ENCODE results near the gene KLF7. TPM values are rescaled to one million over a fixed set of nuclear protein-coding genes. Genes with fewer than 3 reads are reported as not detected.

KLF7 gene
- total and polyA plus RNA-seq, 9 of the 15 experiments (the other 6 are each of a cell fraction or from before 2014, with no cell fraction given), result 0.04 to 0.54 (median 0.07) TPM

- no TSS peak for BruUV-seq (replicated peaks)
- in situ Hi-C loops (cut with MboI) (no loop called here), intact Hi-C loops (cut with micrococcal nuclease) (loop anchor here (2.0 kb wide), 1 partner anchor 331 kb away; no protein-coding TSS in a partner anchor)
- Histone ChIP-seq H4K20me1 (replicated peaks; ENCODE audit: control insufficient read depth, insufficient read depth, low read length) (no peaks in the 10 kb centered on the region), H3K36me3 (ENCODE audit: control insufficient read depth, insufficient read depth, low read length) (no peaks in the 10 kb centered on the region), H3K4me2 (ENCODE audit: insufficient read depth, low read length) (no peak overlapping the region), H3K27me3 (ENCODE audit: control insufficient read depth in 2 of 2, insufficient read depth in 2 of 2, low read length in 2 of 2) (peaks cover 0 to 3% of the 10 kb centered on the region in 2 experiments; a peak in 2 of 5 replicates), H3K9me1 (ENCODE audit: control insufficient read depth, insufficient read depth, low read length) (no peaks in the 10 kb centered on the region), H3K9ac (ENCODE audit: insufficient read depth in 1 of 2, low read depth in 2 of 2, low read length in 2 of 2) (no peak overlapping the region), H3K4me1 (replicated peaks in 1 of 2; ENCODE audit: control insufficient read depth in 2 of 2, insufficient read depth in 2 of 2, low read length in 2 of 2) (no peaks in the 10 kb centered on the region; a peak in 1 of 5 replicates), H3K79me2 (ENCODE audit: control insufficient read depth, insufficient read depth, low read length) (no peaks in the 10 kb centered on the region), H2AFZ (ENCODE audit: low read depth, low read length) (no peak overlapping the region), H3K4me3 (no peak overlapping the region), H3K27ac (ENCODE audit: extremely low read depth, low read depth, low read length) (no peak overlapping the region), H3K9me3 (replicated peaks; ENCODE audit: control insufficient read depth, insufficient read depth, low read depth, low read length) (no peaks in the 10 kb centered on the region)
- ChIA-PET CTCF (ENCODE audit: low intra/inter-chr PET ratio) (no interaction called here), POLR2A (interaction anchor here (1.0 kb wide), 1 partner anchor 13 kb away, joined by 3 read pairs; no protein-coding TSS in a partner anchor)
- WGBS (ENCODE audit: insufficient coverage, low coverage, missing lambda C conversion rate), result 4% methylated on average over 10 of the region's 13 CpGs
- no peak for TF ChIP-seq THRA (IDR thresholded peaks at IDR 0.05)
- TF ChIP-seq ZNF274 (IDR thresholded peaks at IDR 0.05; ENCODE audit: borderline replicate concordance, low read depth, low read length), result no peak
- TF ChIP-seq CUX1 (CRISPR knock-in tag; IDR thresholded peaks at IDR 0.05), result no peak
- TF ChIP-seq MXI1 (IDR thresholded peaks at IDR 0.05; ENCODE audit: low read depth, low read length), result no peak
- TF ChIP-seq POLR3G (IDR thresholded peaks at IDR 0.05; ENCODE audit: extremely low read depth, insufficient read length, insufficient replicate concordance), result no peak
- TF ChIP-seq BCL6 (CRISPR knock-in tag; IDR thresholded peaks at IDR 0.05), result no peak
- TF ChIP-seq PYGO2 (tag; IDR thresholded peaks at IDR 0.05), result no peak
- TF ChIP-seq TSHZ1 (CRISPR knock-in tag; IDR thresholded peaks at IDR 0.05), result no peak
- no peak for ATAC-seq
- no peak for FAIRE-seq
- no peak for DNase-seq (ENCODE audit: extremely low read depth in 1 of 4, low spot score in 3 of 4)
Observed at GRCh38 chr2:207143215-207144172, 22.3 kb downstream of the KLF7 start.
